GM18499 (cell line): ENCODE results near the gene SMIM32.

ENCODE experiments used
- ATAC-seq: cut with Tn5 transposase; IDR thresholded peaks from one replicate; pipeline ENCODE4 v1.9.1; 2021; ENCODE audit warnings: moderate number of reproducible peaks; ENCODE audit not compliant: insufficient read depth, unreplicated experiment

The SMIM32 gene

DNA sequence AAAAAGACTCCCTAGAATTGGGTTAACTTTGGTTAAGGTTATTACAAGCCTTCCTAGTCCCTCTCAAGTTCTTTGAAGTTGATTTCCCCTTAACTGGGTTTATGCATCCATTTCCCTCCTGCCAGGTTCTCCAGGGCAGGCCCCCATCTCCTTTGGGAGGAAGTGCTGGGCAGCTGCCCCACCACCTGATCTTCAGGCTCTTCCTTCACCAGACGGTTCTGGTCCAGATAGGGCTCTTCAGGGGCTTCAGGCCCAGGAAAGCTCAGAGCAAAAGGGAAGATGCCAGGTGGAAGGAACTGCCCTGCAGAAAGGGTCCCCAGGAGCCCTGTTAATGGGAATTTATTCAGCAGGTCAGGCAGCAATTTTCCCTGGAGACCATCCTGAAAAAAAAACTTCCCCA lies 2.1 kb downstream of the SMIM32 start:
- ATAC-seq = no peak

DNA sequence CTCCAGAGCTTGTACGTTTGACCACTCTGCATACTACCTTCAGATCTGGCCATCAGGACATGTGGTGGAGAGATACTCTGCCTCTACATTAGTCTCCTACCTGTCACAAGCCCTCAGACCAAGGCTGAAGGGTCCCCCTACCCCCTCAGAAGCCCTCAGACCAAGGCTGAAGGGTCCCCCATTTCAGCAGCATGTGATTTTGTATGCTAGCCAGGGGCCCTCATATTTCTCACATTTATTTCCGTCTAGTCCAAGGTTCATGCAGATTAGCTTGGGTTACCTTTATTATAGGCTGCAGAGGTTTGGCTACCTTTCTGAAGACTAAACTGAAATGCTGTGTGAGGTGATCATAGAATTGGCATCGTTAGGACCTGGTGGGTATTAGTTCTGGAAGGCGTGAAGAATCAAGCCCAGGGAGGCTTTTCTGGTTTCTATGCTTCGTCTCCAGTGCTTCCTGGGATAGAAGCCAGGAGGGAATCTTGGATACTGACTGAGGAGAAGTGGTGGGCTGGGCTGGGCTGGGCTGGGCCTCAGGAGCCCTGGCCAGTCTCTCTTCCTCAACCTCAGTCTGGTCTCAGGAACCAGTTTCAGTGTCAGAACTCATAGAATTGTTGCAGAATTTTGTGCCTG lies 2.8 kb downstream of the SMIM32 start:
- ATAC-seq = no peak

DNA sequence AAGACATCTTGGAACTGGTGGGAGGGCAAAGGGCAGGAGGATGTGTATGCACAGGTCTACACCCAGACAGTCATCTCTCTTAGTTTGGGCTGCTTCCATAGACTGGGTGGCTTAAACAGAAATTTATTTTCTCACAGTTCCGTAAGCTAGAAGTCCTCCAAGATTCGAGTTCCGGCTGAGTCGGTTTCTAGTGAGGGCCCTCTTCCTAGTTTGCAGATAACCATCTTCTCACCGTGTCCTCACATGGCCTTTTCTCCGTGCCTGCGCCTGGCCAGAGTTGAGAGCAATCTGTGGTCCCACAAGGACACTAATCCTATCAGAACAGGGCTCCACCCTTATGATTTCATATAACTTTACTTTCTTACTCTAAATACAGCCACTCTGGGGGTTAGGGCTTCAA lies 4.1 kb downstream of the SMIM32 start:
- no peak for ATAC-seq

DNA sequence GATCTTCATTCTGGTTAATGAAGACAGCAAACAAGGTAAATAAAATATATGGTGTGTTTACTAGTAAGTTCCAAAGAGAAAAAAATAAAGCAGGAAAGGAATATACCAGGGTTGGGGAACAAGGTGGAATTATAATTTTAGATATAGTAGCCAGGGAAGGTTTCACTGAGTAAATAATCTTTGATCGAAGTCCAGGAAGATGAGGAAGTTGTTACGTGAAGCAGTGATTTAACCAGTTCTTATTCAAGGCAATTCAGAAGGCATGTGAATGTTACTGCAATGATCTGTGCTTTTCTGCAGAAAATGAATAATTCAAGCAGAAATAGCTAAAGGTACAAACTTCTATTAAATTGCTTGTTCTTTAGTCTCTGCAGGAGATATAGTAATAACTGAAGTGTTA lies 6.2 kb downstream of the SMIM32 start:
- ATAC-seq = no peak

DNA sequence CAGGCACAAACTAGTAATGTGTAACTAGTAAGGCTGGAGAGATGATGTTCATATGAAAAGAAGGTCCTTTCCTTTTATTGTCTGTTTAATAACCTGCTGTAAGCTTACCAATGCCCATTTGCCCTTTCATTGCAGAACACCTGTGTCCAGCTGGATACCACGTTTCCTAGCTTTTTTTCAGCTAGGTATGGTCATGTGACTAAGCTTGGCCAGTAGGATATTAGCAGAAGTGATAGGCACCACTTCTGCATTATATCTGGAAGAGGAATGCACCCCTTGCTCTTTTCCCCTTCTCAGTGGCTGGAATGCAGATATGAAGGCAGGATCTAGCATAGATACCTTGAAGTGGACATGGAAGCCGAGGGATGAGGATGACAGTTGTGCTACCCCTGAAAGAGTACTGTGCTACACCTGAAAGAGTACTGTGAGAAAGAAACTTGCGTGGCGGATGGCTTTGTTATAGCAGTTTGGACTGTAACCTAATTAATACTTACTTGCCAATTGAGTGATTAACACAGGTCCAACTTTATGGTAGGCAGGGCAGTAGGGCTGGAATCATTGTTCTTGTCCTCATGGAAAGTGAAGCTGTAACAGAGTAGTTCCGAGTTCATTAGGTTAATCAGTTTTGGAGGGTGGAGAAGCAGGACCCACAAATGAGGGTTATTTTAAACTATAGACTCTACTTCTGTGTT lies 6.8 kb downstream of the SMIM32 start:
- ATAC-seq = no peak

DNA sequence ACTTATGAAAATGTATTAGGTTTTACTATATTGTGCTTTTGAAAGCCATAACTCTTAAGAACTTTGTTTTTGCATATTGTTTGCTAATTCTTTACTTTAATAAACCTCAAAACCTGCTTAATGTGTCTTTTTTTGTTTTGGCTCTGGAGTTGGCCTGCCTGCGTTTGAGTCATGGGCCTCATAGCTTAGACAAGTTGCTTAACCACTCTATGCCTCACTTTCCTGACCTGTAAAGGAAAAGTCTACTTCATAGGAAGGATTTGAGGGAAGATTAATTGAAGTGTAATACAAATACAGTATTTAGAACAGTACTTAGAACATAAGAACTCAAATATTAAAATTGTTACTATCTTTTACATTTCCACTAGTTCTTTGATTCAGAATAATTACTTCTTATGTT lies 10.3 kb downstream of the SMIM32 start:
- no peak for ATAC-seq

DNA sequence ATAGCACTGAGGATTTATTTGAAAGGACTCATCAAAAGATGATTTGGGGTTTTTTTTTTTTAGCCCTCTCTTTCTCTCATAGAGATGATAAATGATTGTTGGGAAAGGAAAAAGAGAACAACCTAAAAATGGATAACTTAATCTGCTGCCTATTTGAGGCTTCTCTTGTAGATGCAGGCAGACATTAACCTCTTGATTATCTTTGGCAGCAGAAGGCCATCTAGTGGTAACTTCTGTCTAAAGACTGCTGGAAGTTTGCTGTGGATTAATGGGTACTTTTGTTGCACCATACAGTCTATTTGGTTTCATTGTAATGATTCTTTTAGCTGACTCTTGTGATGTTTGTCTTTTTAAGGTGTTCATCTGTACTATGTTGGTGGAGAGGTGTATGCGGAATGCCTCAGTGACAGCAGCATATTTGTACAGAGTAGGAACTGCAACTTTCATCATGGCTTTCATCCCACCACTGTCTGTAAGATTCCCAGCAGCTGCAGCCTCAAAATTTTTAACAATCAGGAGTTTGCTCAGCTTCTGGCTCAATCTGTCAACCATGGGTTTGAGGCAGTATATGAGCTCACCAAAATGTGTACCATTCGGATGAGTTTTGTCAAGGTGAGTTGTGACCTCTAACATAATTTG lies 18.8 kb downstream of the SMIM32 start:
- ATAC-seq = peak; percentile 63

DNA sequence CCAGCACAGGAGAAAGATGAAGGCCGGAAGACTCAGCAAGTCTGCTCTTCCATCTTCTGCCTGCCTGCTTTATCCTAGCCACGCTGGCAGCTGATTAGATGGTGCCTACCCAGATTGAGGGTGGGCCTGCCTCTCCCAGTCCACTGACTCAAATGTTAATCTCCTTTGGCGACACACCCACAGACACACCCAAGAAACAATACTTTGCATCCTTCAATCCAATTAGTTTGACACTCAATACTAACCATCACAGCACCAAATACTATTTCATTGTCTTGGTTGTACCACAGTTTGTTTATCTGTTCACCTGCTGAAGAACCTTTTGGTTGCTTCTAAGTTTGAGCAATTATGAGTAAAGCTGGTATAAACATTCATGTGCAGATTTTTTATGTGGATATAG lies 23.7 kb downstream of the SMIM32 start:
- ATAC-seq = no peak

DNA sequence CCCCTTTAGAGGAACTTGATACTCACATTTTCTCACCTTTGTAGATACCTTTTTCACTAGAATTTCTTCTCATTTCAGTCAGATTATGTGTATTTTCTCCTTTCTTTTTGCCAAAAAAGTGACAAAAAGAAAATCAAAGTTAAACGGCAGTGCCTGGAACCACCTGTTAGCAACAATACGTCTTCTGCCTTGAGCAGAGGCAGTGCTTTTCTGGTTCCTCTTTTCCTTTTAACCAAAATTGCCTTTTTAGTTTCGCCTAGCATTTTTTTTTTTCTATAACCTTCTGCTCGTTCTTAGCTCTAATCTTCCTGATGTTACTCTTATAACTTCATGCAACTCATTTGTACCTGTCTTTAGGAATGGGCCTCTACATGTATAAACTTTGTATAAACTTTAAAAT lies 26.1 kb downstream of the SMIM32 start:
- no peak for ATAC-seq

DNA sequence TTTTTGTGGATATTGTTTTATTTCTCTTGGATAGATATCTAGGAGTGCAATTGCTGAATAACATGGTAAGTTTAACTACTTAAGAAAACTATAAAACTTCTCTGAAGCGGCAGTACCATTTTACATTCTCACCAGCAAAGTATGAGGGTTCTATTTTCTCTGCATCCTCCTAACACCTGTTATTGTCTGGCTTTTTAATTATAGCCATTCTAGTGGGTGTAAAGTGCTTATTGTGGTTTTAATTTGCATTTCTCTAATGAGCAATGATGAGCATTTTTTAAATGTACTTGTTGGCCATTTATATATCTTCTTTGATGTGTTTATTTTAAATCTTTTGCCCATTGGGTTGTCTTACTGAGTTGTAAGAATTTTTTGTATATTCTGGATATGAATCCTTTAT lies 28.7 kb downstream of the SMIM32 start:
- no peak for ATAC-seq

DNA sequence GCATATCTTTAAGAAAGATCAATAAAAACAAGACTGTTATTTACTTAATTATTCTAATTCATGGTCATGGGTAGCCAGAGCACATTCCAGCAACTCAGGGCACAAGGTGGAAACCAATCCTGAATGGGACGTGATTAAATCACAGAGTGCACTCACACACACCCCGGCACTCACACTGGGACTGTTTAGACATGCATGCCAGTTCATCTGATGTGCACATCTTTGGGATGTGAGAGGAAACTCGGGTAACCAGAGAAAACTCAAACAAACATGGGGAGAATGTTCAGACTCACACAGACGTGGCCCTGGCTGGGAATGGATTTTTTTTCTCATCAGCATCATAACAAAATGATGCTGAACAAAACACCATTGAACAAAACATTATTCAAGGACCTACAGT lies 31.0 kb downstream of the SMIM32 start:
- no peak for ATAC-seq

DNA sequence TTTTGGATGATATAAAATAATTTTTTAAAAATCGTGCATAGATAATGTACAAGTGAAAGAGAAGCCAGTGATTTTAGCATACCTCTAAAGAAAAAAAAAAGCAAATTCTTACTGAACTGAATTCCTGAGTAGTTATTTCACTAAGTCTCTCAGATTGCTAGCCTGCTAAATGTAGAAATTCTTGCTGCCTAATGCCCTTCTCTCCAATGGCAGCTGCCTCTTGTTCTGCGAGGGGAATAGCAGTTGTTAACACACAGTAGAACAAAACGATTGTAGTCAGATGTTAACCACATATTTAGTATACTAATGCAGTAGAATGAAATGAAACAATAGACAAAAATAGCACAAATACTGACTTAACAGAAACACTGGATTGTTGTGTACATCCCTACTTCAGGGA lies 33.5 kb downstream of the SMIM32 start:
- ATAC-seq = no peak

DNA sequence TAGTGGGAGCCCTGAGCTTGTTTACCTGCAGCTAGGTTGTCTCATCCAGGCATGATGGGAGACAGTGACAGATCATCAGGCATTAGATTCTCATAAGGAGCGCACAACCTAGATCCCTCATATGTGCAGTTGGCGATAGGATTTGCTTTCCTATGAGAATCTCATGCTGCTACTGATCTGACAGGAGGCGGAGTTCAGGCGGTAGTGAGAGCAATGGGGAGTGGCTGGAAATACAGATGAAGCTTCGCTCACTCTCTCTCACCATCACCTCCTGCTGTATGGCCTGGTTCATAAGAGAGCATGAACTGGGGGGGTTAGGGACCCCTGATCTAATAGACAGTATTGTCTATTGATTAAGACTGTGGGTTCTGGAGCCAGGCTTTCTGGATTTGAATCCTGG lies 35.4 kb downstream of the SMIM32 start:
- ATAC-seq = no peak

DNA sequence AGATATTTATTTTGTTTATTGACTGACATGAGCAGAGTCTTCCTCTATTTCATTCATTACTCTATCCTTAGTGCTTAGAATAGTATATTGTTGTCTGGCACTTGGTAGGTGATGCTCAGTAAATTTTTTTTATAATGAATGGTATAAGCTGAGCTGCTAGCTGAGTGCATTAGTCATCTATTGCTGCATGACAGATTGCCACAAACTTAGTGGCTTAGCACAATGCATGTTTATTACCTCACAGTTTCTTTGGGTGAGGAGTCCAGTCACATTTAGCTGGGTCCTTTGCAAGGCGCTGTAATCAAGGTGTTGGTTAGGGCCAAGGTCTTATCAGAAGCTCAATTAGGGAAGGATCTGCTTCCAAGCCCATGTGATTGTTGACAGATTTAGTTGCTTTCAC lies 37.2 kb downstream of the SMIM32 start:
- ATAC-seq = no peak

DNA sequence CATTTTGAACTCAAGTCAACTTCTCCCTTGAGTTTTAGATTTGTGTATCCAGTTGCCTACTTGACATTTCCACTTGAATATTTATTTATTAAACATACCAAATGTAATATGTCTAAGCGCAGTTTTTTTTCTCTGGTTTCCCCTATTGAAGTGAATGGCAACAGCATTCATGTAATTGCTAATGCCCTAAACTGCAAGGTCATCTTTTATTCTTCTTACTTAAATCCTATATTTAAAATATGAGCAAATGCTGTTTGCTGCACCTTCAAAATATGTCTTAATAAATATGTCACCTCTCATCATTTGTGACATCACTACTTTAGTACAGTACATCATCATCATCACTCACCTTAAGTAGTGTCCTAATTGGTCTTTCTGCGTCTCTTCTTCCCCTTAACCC lies 37.9 kb downstream of the SMIM32 start:
- no peak for ATAC-seq

DNA sequence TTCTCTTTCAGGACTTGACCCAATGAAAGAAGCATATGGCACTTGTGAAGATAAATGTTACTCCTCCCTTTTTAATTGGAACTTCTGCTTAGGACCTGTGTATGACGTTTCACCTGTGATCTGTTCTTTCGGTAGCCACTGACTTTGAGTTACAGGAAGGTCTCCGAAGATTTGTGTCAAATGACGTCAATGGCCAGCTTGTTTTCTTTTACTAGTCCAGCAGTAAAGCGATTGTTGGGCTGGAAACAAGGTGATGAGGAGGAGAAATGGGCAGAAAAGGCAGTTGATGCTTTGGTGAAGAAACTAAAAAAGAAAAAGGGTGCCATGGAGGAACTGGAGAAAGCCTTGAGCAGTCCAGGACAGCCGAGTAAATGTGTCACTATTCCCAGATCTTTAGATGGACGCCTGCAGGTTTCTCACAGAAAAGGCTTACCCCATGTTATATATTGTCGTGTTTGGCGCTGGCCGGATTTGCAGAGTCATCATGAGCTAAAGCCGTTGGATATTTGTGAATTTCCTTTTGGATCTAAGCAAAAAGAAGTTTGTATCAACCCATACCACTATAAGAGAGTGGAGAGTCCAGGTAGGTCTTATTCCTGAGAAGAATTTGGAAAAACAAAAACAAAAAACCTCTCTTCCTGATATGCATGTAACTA lies 39.3 kb downstream of the SMIM32 start:
- ATAC-seq = no peak

DNA sequence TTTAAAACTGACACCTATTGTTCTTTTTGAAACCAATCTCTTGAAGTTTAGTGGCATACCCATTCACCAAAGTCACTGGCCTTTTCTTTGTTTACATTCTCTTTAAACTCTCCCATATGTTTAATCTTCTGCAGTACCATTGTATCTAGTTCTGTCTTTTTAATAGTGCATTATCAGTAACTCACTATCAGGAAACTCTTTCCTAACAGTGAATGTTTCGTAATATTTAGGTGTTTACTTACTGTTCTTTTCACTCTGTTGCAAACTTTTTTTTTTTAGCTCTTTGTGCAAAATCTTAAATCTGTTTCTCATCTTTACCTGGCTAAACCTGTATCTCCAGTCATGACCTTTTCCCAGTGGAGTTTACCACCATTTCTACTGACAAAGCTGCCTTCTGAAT lies 43.1 kb downstream of the SMIM32 start:
- ATAC-seq = no peak

DNA sequence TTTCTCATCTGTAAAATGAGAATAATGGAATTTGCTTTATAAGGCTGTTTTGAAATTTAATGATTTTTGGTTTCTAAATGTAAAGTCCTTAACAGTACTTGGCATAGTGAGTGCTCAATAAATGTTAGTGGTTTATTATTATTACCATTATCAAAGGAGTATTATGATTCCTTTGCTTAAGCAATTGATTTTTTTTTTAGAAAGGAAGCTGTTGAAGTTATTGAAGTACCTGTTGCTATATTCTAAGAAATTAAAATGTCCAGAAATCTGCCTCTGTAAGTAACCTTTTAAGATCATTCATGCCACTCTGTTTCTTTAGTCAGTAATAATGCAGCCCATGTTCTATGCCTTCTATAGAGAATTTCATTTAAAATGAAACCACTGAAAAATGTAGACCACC lies 45.3 kb downstream of the SMIM32 start:
- no peak for ATAC-seq

DNA sequence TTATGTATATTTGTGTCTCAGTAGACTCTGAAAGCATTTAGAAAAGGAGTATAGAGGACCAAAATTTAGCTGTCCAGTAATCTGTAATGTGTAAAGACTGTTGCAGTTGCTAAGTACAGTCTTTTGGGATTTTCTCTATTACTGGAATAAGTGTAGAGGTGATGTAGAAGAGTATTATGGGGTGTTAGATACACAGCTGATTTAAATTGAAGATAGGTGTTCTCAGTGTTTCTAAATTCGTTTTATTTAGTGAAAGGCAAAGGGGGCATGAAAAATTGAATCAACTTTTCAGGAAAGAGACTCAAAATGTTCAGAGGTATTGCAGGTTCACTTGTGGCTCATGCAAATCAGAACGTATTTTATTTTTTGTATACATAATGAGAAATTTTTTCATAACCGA lies 46.8 kb downstream of the SMIM32 start:
- ATAC-seq = no peak

DNA sequence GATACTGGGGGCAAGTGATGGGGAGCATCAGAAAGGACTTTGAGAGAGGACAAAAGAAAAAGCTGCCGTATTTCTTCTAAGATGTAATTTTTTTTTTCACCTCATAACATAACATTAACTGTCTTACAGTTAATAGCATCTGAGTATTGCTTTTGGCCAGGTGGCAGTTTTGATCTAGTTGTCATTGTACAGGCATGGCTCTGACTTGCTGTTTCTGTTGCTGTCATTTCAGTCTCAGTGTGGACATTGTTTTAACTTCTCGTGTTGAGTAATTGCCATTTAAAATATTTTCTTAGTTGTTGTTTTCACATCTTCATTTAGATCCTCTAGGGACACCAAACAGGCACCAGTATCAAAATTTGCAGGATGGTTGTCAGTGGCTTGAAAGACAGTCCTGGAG lies 47.9 kb downstream of the SMIM32 start:
- peak; percentile 35 for ATAC-seq

DNA sequence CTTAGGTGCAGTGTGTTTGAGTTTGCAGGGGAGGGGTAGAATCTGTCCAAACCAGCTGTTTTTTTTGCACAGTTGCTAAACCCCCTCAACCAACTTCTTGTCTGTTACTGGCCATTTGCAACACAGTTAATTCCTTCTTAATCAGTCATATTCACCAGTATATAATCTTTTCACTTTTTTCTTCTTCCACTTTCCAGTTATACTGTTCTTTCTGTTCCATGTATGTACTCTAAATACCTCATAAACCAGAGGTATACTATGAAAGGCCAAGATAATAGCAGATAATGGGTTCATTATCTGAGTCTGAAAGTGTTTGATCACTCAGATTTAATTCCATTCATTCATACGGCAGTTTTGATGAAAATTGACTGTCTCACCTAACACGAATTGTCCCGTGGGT lies 49.2 kb downstream of the SMIM32 start:
- no peak for ATAC-seq
